NCI-H510A (cell line): Measurements from ENCODE around the gene DUSP10.
A peak's percentile ranks its signal among the peaks of the same experiment; 100 is the strongest.

ENCODE experiments used
- DNase-seq: peaks from one replicate; lab custom pipeline; 2025; lab: John Stamatoyannopoulos, UW

The DUSP10 gene

GRCh38 chr1:221762121-221762520 lies 20.2 kb upstream of the DUSP10 start:
- DNase-seq: no peak

DNA sequence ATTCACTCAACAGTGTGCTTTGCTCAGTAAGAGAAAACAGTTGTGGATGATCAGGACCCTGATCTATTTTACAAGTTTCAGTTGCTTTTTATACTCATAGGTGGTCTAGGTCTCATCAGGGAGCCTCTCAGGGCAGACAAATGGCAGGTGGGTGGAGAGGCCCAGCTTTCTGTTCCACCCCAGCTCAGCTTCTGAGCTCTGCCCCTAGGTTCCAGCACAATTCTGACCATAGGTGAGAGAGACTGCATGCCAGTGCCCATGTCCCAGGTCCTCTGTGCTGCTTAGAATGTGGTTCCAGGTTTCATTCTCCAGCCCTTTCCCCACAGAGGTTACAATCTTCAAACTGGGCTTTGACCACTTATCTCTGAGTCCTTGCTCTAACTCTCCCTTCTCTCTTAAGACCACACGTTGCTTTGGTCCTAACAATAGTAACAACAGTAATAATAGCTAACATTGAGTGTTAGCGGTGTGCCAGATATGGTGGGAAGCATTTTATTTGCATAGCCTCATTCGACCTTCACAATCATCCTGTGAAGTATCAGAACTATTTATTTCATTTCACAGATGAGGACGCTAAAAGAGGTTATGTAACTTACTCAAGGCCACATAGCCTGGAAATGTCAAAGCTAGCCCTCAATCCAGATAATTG lies 19.6 kb upstream of the DUSP10 start:
- DNase-seq: no peak

DNA sequence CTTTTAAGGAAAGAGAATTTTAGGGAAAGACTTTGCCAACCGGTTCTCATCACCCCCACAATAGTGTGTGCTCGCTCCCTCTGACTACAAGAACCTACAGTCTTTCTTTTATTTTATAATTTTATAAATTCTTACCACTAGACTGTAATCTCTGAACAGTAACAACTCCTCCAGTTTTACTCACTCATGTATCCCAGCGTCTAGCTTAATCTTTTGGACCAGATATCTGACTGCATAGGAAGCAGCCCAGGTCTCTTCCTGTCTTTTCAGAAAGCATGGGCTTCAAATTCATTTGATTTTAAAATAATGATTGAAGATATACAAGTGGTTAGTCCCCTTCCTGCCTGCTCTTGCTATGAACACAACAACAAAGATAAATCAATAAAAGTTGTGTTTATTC lies 19.0 kb upstream of the DUSP10 start:
- DNase-seq: no peak

- DNase-seq: no peak
These were observed 17.5 kb upstream of the DUSP10 start for GRCh38 chr1:221759436-221759835.

DNA sequence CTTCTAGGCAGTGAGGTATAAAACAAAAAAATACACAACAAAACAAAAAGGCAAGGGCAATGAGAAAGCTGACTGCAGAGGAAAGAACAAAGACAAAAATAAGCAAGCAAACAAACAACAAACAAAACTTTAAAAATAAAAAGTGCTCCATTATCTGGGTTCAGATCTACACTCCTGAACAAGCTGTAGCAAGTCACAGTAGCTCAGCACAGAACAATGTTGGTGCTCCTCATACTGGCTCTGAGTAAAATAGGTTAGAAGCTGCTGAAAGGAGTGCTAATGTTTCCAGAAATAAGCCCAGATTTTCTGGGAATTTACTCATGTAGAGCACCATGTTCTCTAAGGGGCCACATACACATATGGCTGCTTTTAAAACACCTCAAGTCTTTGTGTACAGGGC lies 16.6 kb upstream of the DUSP10 start:
- DNase-seq: no peak

- no peak for DNase-seq
These were observed 15.1 kb upstream of the DUSP10 start for GRCh38 chr1:221756830-221757551.

DNA sequence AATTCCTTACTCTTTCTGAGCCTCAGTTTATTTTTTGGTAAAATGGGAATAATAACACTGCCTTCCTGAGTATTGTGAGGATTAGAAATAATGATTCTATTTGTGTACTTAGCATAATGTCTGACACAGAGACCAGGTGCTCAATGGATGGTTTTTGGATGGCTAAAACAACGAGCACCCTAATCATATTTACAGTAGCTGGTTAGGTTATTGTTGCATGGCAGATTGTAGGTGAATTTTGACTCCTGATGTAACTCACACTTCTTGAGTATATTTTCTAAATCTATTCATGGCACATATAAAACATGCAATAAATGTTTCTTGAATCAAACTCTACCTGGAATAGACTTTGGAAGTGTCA lies 11.9 kb upstream of the DUSP10 start:
- no peak for DNase-seq

- DNase-seq: no peak
These were observed 9.5 kb upstream of the DUSP10 start for GRCh38 chr1:221751226-221751887.

GRCh38 chr1:221748981-221749380 lies 7.1 kb upstream of the DUSP10 start:
- no peak for DNase-seq

DNA sequence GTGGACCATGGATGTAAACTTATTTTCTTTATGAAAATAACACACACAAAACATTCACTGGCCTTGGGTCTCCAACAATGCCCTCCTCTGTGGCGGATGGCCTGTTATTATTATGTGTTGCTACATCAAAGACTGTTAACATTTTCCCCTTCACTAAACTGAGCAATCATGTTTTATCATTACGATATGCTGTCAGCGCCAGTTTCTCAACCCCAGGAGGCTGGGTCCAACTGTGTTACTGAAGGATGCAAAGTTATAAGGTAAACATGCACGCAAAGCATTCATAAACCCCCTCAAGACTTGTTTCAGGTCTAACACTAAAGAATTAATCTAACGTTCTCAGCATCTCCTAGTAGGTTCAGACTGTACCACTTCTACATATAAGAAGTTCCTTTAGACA lies 6.0 kb upstream of the DUSP10 start:
- DNase-seq: no peak

DNA sequence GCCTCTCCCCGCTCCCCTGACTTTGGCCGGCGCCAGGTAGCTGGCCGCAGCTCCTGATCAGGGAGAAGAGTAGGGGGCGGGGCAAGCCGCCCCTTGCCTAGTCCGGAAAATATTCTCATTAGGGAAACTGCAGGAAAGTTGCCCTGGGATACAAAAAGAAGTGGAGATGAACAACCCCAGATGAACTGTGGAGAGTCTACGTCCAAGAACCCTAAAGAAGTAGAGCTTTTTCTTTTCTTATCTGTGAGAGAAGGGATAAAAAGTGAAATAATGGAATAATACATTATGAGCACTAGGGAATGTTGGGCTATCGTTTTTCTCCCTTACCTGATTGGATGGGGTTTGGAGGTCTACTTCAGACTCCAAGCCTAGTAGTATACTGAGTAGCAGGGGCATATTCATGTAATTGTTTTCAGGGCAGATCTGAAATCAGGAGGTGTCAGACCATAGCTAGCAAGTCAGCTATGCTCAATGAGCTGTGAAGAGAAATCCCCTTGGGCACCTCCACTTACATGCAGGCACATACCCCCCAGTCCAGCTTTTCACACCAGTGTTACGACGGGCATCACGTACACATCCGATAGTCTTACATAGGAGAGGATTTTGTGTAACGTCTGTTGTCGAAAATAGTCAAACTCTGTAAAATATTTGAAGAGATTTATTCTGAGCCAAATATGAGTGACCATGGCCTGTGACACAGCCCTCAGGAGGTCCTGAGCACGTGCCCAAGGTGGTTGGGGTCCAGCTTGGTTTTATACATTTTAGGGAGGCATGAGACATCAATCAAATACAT lies 1.7 kb upstream of the DUSP10 start:
- peak; percentile 83 for DNase-seq

- DNase-seq: peak; percentile 74
These were observed 896 bp upstream of the DUSP10 start for GRCh38 chr1:221742555-221743415.

DNA sequence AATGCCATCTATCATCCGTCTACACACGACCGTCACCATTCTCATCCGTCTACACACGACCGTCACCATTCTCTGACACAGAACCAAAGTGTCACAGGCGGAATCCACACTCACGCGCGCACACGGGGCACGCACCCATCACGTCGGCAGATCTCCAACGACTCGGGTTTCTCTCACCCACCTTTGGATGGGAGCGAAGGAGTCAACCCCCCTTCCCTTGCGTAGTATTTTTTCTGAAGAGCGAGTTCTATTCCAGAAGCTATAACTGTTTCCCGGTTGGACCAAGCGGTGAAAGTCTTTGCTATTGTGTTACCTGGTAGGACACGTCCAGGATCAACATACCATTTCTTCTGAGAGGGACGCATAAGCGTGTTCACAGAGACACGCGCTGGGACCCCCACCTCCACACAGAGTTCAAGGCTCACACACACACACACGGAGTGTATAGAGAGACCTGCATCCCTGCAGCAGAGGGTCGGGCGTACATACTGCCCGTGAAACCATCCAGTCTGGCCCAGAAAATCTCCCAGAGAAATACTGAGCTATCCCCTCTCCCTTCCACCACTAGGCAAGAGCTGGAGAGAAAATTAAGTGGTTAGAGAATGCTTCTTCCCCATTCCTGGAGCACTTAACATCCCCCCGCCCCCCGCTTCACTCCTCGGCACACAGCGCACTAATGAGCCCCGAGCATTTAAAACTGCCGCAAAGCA lies 741 bp downstream of the DUSP10 start:
- no peak for DNase-seq

DNA sequence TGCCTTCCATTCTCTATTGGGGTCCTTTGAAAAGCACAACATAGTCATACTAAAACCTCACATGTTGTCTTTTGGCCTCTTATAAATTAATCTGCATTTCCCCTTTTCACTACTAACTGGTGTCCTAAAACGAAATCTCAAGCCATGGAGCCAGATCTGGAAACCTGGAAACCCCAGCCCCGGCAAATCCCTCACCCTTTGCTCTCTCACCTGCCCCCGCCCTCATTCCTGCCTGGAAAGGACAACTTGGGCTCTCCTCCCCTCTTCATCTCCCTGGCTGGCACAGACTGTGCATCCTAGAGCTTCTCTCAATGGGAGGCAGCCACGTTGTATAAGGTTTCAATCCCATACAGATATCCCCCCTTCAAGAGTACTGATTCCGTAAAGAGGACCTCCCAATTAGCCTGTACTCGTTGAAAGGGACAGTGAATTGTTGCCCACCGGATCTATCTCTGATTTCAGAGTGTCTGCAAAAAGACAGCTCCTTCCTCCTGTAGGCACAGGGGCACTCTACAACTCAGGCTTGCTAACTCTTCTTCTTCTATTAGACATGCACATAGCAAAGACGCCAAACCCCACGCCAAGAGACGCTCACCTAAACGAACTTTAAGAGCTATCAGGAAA lies 1.4 kb downstream of the DUSP10 start:
- DNase-seq: no peak

DNA sequence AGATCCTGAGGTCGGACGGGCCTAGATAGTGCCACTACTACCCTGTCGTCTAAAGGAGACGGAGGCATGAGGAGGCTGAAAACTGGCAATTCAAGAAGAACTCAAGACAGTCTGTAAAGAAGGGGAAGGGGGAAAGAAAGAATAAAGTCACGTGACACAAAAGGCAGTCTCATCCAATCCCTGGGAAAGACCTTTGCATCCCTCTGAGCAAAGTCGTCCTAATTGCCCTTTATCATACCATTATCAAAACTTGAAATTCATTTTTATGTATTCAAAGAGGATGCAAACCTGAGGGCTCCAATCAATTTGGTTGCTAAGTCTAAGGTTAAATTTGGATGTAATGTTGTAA lies 2.2 kb downstream of the DUSP10 start:
- DNase-seq: no peak

GRCh38 chr1:221739018-221739676 lies 2.7 kb downstream of the DUSP10 start:
- no peak for DNase-seq

GRCh38 chr1:221736714-221737113 lies 5.2 kb downstream of the DUSP10 start:
- DNase-seq: no peak

DNA sequence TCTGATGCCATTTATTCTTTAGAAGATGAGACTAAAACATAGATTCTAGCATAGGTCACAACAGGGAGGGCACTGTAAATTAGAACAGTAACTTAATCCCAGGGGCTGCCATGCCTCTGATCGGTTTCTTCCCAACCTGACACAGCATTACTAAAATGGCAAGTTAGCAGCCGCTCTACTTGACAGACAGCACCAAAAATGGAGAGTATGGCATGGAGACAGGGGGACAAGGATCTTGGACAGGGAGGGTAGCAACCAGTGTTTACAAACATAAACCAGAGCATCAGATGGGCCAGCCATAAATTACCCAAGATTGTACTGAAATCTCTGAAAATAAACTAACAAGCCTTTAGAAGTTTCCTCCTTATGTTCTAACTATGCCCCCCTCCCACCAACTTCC lies 5.9 kb downstream of the DUSP10 start:
- DNase-seq: no peak

DNA sequence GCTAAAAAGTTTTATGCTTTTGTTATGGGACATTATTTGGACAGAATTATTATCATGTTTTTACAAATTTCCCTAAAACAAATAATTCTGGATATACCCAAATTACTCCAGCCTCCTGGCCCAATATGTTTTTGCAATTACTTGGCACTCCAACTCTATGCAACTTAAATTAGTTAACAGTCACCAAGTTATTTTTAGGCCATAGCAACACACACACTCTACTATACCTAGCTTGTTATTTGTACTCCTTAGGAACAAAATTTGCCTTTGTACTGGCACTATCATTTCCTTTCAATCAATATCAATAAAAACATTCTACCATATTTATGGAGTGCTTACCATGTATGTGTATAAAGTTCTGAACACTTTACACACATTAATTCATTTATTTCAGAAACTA lies 7.7 kb downstream of the DUSP10 start:
- no peak for DNase-seq

DNA sequence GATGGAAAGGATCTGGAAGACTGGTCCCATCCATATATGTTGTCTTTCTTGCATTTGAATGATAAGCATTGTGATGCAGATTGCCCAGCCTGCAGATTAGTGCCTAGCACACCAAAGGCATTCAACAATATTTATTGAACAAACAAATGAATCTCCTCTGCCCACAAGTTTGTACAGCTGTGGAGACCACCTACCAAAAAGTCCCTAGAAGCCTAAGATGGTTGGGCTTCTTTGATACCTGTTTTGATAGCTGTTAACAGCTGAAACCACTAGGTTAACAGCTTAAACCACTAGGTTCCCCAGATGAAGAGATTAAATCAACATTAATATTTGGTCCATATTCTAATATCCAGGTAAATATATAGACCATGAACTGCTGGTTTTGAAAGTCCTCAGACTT lies 9.8 kb downstream of the DUSP10 start:
- no peak for DNase-seq
